GM06990 (cell line): ENCODE results near the gene TMEM132A.

Experiments
- DNase-seq: peaks from one replicate; pipeline ENCODE4 v3.0.0-alpha.2; 2011; ENCODE audit not compliant: insufficient read length; ENCODE audit errors: extremely low read depth
- H3K27me3 ChIP-seq: replicated peaks from 2 replicates; pipeline ENCODE4 v1.6.0; 2011; ENCODE audit warnings: low read length; ENCODE audit not compliant: control insufficient read depth, insufficient read depth
- H3K36me3 ChIP-seq: 2 replicates; pipeline ENCODE4 v1.5.1; 2011; ENCODE audit warnings: low read length; ENCODE audit not compliant: control insufficient read depth, insufficient read depth
- H3K4me3 ChIP-seq: replicated peaks from 2 replicates; pipeline ENCODE4 v1.5.1; 2011; ENCODE audit warnings: low read depth, mild to moderate bottlenecking, control low read depth, low read length
- TF ChIP-seq, protein P1 (sequence below): IDR thresholded peaks from 2 replicates; pipeline ENCODE4 v1.5.1; 2011; ENCODE audit warnings: low read length, control low read depth, mild to moderate bottlenecking, inconsistent platforms; ENCODE audit not compliant: insufficient read depth, poor library complexity, severe bottlenecking

The TMEM132A gene

DNA sequence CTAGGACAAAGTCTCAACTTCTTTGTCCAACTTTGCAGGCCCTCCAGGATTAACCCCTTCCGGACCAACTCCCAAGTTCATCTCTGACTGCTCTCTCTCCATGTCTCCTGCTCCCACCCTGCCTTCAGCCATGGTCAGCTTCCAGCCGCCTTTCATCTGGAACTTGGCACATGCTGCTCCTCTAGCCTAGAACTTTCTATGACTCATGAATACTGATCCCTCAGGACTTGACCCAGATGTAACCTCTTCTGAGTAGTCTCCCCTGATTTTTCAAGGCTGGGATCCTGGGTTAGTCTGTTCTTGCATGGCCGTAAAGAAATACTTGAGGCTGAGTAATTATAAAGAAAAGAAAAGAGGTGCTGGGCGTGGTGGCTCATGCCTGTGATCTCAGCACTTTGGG is 32.9 kb downstream of the TMEM132A start:
- TF ChIP-seq, protein P1, sequence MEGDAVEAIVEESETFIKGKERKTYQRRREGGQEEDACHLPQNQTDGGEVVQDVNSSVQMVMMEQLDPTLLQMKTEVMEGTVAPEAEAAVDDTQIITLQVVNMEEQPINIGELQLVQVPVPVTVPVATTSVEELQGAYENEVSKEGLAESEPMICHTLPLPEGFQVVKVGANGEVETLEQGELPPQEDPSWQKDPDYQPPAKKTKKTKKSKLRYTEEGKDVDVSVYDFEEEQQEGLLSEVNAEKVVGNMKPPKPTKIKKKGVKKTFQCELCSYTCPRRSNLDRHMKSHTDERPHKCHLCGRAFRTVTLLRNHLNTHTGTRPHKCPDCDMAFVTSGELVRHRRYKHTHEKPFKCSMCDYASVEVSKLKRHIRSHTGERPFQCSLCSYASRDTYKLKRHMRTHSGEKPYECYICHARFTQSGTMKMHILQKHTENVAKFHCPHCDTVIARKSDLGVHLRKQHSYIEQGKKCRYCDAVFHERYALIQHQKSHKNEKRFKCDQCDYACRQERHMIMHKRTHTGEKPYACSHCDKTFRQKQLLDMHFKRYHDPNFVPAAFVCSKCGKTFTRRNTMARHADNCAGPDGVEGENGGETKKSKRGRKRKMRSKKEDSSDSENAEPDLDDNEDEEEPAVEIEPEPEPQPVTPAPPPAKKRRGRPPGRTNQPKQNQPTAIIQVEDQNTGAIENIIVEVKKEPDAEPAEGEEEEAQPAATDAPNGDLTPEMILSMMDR = no peak
- H3K36me3 ChIP-seq = no peaks in the 10 kb centered on the region
- no peaks in the 10 kb centered on the region for H3K27me3 ChIP-seq
- no peak for DNase-seq
- no peak overlapping the region for H3K4me3 ChIP-seq

DNA sequence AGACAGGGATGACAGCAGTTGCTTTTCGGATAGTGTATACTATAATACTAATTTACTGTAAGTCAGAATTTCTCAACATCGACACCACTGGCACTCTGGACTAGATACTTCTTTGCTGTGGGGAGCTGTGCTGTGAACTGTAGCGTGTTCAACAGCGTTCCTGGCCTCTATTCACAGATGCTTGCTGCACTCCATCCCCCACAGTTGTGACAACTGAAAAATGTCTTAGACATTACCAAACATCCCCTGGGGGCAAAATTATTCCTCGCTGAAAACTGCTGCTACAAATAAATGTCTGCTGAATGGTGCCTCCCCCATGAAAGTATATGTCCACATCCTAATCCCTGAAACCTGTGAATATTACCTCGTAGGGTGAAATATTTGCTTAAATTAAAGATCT is 35.2 kb downstream of the TMEM132A start:
- TF ChIP-seq, protein P1 = no peak
- no peak for DNase-seq
- Histone ChIP-seq H3K27me3 (no peaks in the 10 kb centered on the region), H3K36me3 (no peaks in the 10 kb centered on the region), H3K4me3 (no peak overlapping the region)

DNA sequence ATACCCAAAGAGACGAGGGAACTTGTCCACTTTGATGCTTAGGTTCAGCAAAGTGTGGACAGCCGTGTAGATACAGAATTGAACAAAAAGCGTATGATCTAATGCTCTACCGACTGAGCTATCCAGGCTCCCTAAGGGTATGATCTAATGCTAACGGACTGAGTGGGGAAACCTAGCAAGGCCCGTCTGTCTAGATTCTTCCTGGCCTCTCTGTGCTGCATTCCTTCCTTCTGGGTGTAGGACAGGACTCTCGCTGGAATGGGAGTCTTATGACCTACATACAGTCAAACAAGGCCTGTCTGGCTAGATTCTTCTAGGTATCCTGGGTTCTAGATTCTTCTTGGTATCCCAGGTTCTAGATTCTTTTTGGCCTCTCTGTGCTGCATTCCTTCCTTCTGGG is 36.1 kb downstream of the TMEM132A start:
- TF ChIP-seq, protein P1 = no peak
- H3K4me3 ChIP-seq = no peak overlapping the region
- no peak for DNase-seq
- H3K36me3 ChIP-seq = no peaks in the 10 kb centered on the region
- no peaks in the 10 kb centered on the region for H3K27me3 ChIP-seq

DNA sequence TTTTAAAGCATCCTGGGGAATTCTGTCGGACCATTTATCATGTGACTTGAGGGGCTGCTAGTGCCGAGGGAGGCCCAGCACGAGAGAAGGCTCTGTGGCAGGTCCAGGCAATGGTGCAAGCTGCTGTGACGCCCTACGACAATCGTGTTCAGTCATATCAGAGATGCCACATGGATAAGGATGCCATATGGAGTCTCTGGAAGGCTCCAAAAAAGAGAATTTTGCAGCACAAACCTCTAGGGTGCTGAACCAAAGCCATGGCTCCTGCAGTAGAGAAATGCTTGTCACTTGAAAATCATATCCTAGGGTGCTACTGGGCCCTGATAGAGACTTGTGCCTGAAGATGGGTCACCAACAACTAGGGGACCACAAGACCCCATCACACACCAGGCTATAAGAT is 40.5 kb downstream of the TMEM132A start:
- no peak for DNase-seq
- TF ChIP-seq, protein P1 = no peak
- H3K36me3 ChIP-seq = no peaks in the 10 kb centered on the region
- no peak overlapping the region for H3K4me3 ChIP-seq
- H3K27me3 ChIP-seq = no peaks in the 10 kb centered on the region

DNA sequence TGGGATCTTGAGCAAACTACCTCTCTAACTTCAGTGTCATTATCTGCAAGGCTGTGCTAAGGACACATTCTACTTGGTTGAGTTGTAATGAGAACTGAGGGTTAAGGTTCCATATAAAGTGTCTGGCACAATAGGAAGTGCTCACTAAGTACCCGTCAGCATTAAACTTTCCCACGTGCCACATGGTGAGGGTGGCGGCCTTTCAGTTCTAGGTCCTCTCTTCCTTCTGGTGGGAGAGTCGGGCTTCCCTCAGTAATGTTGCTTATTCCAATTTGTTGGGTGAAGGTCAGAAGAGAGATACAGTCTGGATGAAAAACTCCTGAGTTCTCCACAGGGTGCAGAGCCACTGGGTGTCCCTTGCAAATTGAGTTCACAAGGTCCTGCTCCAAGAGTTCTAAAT is 42.6 kb downstream of the TMEM132A start:
- no peak overlapping the region for H3K4me3 ChIP-seq
- TF ChIP-seq, protein P1 = no peak
- no peaks in the 10 kb centered on the region for H3K36me3 ChIP-seq
- DNase-seq = no peak
- H3K27me3 ChIP-seq = no peaks in the 10 kb centered on the region

DNA sequence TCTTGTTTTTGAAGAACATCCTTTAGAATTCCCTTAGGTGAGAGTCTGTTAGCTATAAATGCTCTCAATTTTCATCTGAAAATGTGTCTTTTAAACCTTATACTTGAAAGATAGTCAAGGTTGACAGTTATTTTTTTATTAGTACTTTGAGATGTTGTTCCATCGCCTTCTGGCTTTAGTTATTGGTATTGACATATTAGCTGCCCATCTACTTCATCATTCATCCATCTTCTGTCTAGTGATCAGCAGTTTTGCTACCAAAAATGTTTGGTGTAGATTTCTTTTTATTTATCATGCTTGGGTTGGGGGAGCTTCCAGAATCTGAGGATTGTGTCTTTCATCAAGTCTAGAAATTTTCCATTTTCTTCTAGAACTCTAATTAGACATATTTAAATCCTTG is 44.0 kb downstream of the TMEM132A start:
- Histone ChIP-seq H3K36me3 (no peaks in the 10 kb centered on the region), H3K4me3 (no peak overlapping the region), H3K27me3 (no peaks in the 10 kb centered on the region)
- TF ChIP-seq, protein P1 = no peak
- DNase-seq = no peak
